Effector CD8-positive, alpha-beta T cell (primary cell): Measurements from ENCODE around the gene HAND2.

Experiments used
- DNase-seq: peaks from one replicate; lab custom pipeline; 2025; lab: John Stamatoyannopoulos, UW

The HAND2 gene

DNA sequence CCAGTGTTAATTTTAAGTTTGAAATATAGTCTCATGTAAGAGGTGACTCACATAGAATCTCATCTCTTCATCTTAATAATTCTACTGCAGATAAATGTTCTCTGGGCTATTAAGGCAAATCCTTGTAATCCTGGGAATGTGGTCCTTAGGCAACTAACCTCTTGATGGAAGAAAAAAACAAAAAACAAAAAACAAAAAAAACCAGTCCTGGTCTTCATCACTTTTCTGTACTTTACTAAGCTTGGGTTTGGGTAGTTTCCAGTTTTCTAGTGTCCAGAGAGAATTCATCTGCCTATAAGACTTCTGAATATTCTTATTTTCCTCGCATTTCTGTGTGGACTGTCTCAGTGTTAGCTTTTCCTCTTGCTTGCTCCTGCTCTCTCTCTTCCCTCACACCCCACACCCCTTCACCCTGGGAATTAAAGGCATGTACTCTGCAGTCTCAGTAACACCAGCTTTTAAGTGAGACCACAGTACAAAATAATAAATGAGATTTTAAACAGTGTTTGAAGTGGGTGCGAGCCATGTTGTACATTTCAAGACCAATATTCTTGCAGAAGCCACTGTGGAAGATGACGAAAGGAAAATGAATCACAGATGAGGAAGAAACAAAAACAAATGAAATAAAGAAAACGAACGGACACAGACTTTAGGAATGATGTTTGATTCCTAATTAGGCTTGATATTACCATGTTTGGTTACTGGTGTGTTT lies 51.7 kb downstream of the HAND2 start:
- DNase-seq: no peak

DNA sequence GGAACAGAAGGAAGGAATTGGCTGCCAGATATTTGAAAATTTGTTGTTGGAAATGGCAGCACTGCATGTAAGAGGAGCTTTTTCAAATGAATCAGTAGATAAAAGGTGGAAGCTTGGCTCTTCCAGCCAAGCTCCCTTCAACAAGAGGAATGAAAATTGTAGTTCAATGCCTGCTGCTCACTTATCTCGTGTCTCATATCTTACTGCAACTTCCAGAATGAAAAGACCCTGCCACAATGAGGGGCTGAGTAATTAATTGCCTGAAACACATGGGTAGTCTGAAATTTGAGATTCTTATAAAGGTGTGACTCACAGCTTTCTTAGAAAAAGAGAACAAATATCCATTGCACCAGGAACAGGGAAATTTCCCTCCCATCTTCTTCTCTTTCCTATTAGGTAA lies 53.0 kb downstream of the HAND2 start:
- no peak for DNase-seq
